ENCODE measurements around the gene SRGAP3. TPM values are rescaled to one million over a fixed set of nuclear protein-coding genes. Genes with fewer than 3 reads are reported as not detected.

Gene SRGAP3
- total and polyA plus RNA-seq, 10 of the 15 experiments (the other 5 are each of a cell fraction or from before 2014, with no cell fraction given), result 0.32 to 1.7 (median 0.99) TPM

DNA sequence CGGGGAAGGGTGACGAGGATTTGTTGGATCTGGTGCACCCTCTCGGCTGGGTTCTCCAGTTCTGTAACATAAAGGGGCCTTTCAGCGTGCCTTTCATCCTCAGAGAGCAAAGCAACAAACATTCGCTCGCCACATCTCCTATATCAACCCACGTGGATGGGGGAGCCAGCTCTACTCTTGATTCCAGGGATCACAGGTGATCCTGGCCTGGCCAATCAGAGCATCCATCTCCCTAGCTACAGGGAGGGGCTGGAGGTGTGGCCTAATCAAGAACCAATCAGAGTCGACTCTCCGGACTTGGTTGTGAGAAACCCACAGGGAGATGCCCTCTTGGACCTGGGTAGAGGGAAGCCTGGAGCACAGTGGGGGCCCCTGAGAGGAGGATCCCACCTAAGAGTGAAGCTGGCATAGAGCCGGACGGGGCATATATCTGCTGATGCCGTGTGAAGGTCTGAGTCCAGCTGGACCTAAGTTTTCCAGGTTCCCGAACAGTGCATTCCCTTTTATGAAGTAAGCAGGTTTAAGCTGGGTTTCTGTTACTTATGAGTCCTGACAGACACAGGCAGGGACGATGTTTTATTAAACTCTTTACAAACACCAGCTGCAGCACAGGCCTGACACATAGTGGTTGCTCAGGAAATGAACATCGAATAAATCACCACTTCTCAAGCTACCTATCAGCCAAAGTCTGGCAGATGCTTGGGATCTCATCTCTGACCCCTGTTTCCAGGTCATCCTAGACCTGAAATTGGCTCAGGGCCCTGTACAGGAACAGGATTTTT is 235.5 kb downstream of the SRGAP3 start:
- H3K79me2 ChIP-seq (ENCODE audit: control insufficient read depth, insufficient read depth, low read length), result no peaks in the 10 kb centered on the region
- no peak overlapping the region for H3K9ac ChIP-seq (ENCODE audit: control insufficient read depth, insufficient read depth, low read length)
- H3K27ac ChIP-seq (ENCODE audit: control insufficient read depth, insufficient read depth), result no peak overlapping the region
- ChIA-PET RAD21 (ENCODE audit: unreplicated experiment) (no interaction called here), CTCF (interaction anchor here (0.7 to 1.3 kb wide), 2 partner anchors 26 to 38 kb away, joined by 3 read pairs; no protein-coding TSS in a partner anchor), SMC1A (ENCODE audit: uncharacterized antibody, unreplicated experiment) (interaction anchor here (2.2 kb wide), 1 partner anchor 26 kb away, joined by 8 read pairs; no protein-coding TSS in a partner anchor), POLR2A (no interaction called here)
- intact Hi-C loops (cut with micrococcal nuclease; ENCODE audit: unreplicated experiment) (no loop called here), in situ Hi-C loops (cut with MboI) (no loop called here)
- no TSS peak for BruUV-seq (replicated peaks)
- no peak for TF ChIP-seq TCF7 (IDR thresholded peaks at IDR 0.05; ENCODE audit: borderline replicate concordance)
- TF ChIP-seq ZSCAN29 (IDR thresholded peaks at IDR 0.05), result no peak
- TF ChIP-seq, protein P1, sequence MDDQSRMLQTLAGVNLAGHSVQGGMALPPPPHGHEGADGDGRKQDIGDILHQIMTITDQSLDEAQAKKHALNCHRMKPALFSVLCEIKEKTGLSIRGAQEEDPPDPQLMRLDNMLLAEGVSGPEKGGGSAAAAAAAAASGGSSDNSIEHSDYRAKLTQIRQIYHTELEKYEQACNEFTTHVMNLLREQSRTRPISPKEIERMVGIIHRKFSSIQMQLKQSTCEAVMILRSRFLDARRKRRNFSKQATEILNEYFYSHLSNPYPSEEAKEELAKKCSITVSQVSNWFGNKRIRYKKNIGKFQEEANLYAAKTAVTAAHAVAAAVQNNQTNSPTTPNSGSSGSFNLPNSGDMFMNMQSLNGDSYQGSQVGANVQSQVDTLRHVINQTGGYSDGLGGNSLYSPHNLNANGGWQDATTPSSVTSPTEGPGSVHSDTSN (IDR thresholded peaks at IDR 0.05; ENCODE audit: insufficient replicate concordance, low read depth, low read length), result no peak
- TF ChIP-seq FOXK2 (IDR thresholded peaks at IDR 0.05), result no peak
- no peak for TF ChIP-seq BRCA1 (IDR thresholded peaks at IDR 0.05; ENCODE audit: low read depth, low read length)
- no peak for TF ChIP-seq ZZZ3 (IDR thresholded peaks at IDR 0.05; ENCODE audit: control insufficient read depth, insufficient read length, low read depth)
- TF ChIP-seq, protein P2, sequence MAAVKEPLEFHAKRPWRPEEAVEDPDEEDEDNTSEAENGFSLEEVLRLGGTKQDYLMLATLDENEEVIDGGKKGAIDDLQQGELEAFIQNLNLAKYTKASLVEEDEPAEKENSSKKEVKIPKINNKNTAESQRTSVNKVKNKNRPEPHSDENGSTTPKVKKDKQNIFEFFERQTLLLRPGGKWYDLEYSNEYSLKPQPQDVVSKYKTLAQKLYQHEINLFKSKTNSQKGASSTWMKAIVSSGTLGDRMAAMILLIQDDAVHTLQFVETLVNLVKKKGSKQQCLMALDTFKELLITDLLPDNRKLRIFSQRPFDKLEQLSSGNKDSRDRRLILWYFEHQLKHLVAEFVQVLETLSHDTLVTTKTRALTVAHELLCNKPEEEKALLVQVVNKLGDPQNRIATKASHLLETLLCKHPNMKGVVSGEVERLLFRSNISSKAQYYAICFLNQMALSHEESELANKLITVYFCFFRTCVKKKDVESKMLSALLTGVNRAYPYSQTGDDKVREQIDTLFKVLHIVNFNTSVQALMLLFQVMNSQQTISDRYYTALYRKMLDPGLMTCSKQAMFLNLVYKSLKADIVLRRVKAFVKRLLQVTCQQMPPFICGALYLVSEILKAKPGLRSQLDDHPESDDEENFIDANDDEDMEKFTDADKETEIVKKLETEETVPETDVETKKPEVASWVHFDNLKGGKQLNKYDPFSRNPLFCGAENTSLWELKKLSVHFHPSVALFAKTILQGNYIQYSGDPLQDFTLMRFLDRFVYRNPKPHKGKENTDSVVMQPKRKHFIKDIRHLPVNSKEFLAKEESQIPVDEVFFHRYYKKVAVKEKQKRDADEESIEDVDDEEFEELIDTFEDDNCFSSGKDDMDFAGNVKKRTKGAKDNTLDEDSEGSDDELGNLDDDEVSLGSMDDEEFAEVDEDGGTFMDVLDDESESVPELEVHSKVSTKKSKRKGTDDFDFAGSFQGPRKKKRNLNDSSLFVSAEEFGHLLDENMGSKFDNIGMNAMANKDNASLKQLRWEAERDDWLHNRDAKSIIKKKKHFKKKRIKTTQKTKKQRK (IDR thresholded peaks at IDR 0.05; ENCODE audit: low read depth, low read length), result no peak
- TF ChIP-seq TBL1XR1 (IDR thresholded peaks at IDR 0.05; ENCODE audit: low read depth, low read length), result no peak
- no peak for TF ChIP-seq PML (IDR thresholded peaks at IDR 0.05; ENCODE audit: low read length)
- TF ChIP-seq RELA (IDR thresholded peaks at IDR 0.05; ENCODE audit: borderline replicate concordance, partially characterized antibody), result no peak
- no peak for TF ChIP-seq RUNX3 (IDR thresholded peaks at IDR 0.05; ENCODE audit: low read length)
- no peak for TF ChIP-seq HDAC6 (IDR thresholded peaks at IDR 0.05; ENCODE audit: unreplicated experiment)
- TF ChIP-seq CHD4 (IDR thresholded peaks at IDR 0.05), result no peak
- H2AFZ ChIP-seq (ENCODE audit: control insufficient read depth, low read depth, low read length), result no peak overlapping the region
- 59% methylated on average over 15 of the region's 15 CpGs for WGBS (ENCODE audit: insufficient coverage, insufficient replicate concordance, low lambda C conversion rate, missing lambda C conversion rate)
- no peak overlapping the region for H3K4me2 ChIP-seq (ENCODE audit: control insufficient read depth, insufficient read depth)
- H3K36me3 ChIP-seq (ENCODE audit: control insufficient read depth in 2 of 2, insufficient read depth in 2 of 2, low read length in 1 of 2), result no peaks in the 10 kb centered on the region
- no peak overlapping the region for H3K4me3 ChIP-seq
- FAIRE-seq (peak; percentile 23), DNase-seq (ENCODE audit: low read depth, low spot score) (no peak), ATAC-seq (no peak)
- H3K9me3 ChIP-seq (replicated peaks; ENCODE audit: control insufficient read depth, insufficient read depth, low read length), result no peaks in the 10 kb centered on the region
- no peaks in the 10 kb centered on the region for H4K20me1 ChIP-seq (ENCODE audit: control insufficient read depth, insufficient read depth)
- H3K4me1 ChIP-seq (ENCODE audit: control insufficient read depth, insufficient read depth, low read length), result no peaks in the 10 kb centered on the region
- H3K27me3 ChIP-seq (replicated peaks in 1 of 2; ENCODE audit: control insufficient read depth in 2 of 2, insufficient read depth in 2 of 2, low read length in 1 of 2), result 0 out of 4 replicates have a peak, but pooled peaks cover 0 to 2% of the 10 kb centered on the region in 2 experiments
